ENCODE results near the gene FKBP4. TPM values are rescaled to one million over a fixed set of nuclear protein-coding genes. Genes with fewer than 3 reads are reported as not detected.

FKBP4 gene
- total RNA-seq, 1 experiment from 2014 or later = 118 TPM

DNA sequence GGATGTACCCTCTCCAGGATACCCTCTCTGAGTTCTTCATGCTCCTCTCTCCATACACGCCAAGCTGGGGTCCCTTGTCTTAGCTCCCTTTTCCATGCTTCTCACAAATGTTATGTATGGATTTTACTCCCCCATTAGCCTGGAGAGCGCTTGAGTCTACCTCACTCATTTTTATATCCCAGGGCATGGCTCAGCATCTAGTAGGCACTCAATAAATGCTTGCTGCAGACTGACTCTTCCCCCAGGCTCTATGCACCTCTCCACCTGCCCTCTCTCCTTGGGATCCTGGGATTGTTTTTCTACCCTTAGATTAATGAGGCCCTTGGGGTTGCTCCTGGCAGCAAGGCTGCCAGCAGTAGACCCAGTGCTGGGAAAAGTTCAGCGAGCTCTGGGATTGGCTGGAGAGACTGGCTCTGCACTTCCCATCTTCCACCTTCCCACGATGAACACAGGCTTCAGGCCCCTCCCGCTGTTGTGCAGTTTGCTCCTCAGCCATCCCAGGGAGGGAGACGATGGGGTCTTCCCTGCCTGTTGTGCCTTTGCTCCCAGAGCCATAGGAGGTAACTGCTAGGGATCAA lies 37.9 kb downstream of the FKBP4 start:
- H3K27me3 Mint-ChIP-seq (ENCODE audit: insufficient read depth, unreplicated experiment) = peaks cover 5% of the 10 kb centered on the region
- peaks cover 17% of the 10 kb centered on the region for H3K36me3 Mint-ChIP-seq (ENCODE audit: insufficient read depth, unreplicated experiment)
- DNase-seq = no peak
- ChIA-PET POLR2A (no interaction called here), CTCF (interaction anchor here (1.7 kb wide), 1 partner anchor 13 kb away, joined by 10 read pairs; no protein-coding TSS in a partner anchor)
- H3K36me3 ChIP-seq (ENCODE audit: control insufficient read depth, insufficient read depth, low read length) = no peaks in the 10 kb centered on the region
- H3K27ac Mint-ChIP-seq (ENCODE audit: unreplicated experiment) = no peak overlapping the region
- no peaks in the 10 kb centered on the region for H3K9me3 ChIP-seq
- H3K4me3 Mint-ChIP-seq (ENCODE audit: unreplicated experiment) = no peak overlapping the region
- no peaks in the 10 kb centered on the region for H3K27me3 ChIP-seq (replicated peaks; ENCODE audit: control insufficient read depth, insufficient read depth, low read length)
- BruUV-seq (replicated peaks) = no TSS peak
- H3K4me3 ChIP-seq (ENCODE audit: low read depth, low read length) = no peak overlapping the region
- no peaks in the 10 kb centered on the region for H3K4me1 ChIP-seq
- intact Hi-C loops (cut with micrococcal nuclease; ENCODE audit: unreplicated experiment) = no loop called here
- TF ChIP-seq, protein P1, sequence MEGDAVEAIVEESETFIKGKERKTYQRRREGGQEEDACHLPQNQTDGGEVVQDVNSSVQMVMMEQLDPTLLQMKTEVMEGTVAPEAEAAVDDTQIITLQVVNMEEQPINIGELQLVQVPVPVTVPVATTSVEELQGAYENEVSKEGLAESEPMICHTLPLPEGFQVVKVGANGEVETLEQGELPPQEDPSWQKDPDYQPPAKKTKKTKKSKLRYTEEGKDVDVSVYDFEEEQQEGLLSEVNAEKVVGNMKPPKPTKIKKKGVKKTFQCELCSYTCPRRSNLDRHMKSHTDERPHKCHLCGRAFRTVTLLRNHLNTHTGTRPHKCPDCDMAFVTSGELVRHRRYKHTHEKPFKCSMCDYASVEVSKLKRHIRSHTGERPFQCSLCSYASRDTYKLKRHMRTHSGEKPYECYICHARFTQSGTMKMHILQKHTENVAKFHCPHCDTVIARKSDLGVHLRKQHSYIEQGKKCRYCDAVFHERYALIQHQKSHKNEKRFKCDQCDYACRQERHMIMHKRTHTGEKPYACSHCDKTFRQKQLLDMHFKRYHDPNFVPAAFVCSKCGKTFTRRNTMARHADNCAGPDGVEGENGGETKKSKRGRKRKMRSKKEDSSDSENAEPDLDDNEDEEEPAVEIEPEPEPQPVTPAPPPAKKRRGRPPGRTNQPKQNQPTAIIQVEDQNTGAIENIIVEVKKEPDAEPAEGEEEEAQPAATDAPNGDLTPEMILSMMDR (IDR thresholded peaks at IDR 0.05; ENCODE audit: insufficient read depth in 1 of 2, low read depth in 1 of 2, low read length in 1 of 2, severe bottlenecking in 1 of 2, unreplicated experiment in 1 of 2) = no peak
- H3K4me1 Mint-ChIP-seq (ENCODE audit: low read depth, unreplicated experiment) = no peaks in the 10 kb centered on the region
- H3K9me3 Mint-ChIP-seq (ENCODE audit: unreplicated experiment) = no peaks in the 10 kb centered on the region

DNA sequence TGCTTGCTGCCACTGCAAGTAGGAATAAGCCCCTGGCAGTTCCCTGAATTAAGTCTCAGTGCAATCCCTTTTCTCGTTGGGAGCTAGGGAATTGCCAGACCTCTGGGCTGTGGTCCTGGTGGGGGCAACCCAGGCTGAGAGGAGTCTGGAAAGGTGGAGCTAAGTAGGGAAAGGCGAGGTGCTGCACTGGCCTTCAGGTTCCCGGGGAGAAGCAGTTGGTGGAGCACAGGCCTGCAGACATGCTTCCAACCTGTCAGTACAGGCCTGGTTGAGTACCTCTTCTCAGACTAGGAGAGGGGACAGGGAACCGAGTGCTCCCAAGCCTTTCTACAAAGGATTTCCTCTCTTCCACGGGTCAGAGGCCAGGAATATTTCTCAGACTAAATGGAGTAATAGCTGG lies 38.6 kb downstream of the FKBP4 start:
- intact Hi-C loops (cut with micrococcal nuclease; ENCODE audit: unreplicated experiment) = no loop called here
- Mint-ChIP-seq H3K4me3 (ENCODE audit: unreplicated experiment) (no peak overlapping the region), H3K27ac (ENCODE audit: unreplicated experiment) (no peak overlapping the region), H3K9me3 (ENCODE audit: unreplicated experiment) (no peaks in the 10 kb centered on the region), H3K27me3 (ENCODE audit: insufficient read depth, unreplicated experiment) (peaks cover 5% of the 10 kb centered on the region), H3K36me3 (ENCODE audit: insufficient read depth, unreplicated experiment) (peaks cover 13% of the 10 kb centered on the region), H3K4me1 (ENCODE audit: low read depth, unreplicated experiment) (no peaks in the 10 kb centered on the region)
- no peak for DNase-seq
- H3K4me3 ChIP-seq (ENCODE audit: low read depth, low read length) = no peak overlapping the region
- H3K36me3 ChIP-seq (ENCODE audit: control insufficient read depth, insufficient read depth, low read length) = no peaks in the 10 kb centered on the region
- ChIA-PET POLR2A (interaction anchor here (0.6 to 1.2 kb wide), 2 partner anchors 21 to 121 kb away, joined by 5 to 13 read pairs; no protein-coding TSS in a partner anchor), CTCF (interaction anchor here (0.8 to 1.7 kb wide), 2 partner anchors 12 to 52 kb away, joined by 3 to 10 read pairs; no protein-coding TSS in a partner anchor)
- BruUV-seq (replicated peaks) = no TSS peak
- H3K27me3 ChIP-seq (replicated peaks; ENCODE audit: control insufficient read depth, insufficient read depth, low read length) = no peaks in the 10 kb centered on the region
- H3K9me3 ChIP-seq = no peaks in the 10 kb centered on the region
- TF ChIP-seq, protein P1 (IDR thresholded peaks at IDR 0.05; ENCODE audit: insufficient read depth in 1 of 2, low read depth in 1 of 2, low read length in 1 of 2, severe bottlenecking in 1 of 2, unreplicated experiment in 1 of 2) = no peak
- H3K4me1 ChIP-seq = no peaks in the 10 kb centered on the region

DNA sequence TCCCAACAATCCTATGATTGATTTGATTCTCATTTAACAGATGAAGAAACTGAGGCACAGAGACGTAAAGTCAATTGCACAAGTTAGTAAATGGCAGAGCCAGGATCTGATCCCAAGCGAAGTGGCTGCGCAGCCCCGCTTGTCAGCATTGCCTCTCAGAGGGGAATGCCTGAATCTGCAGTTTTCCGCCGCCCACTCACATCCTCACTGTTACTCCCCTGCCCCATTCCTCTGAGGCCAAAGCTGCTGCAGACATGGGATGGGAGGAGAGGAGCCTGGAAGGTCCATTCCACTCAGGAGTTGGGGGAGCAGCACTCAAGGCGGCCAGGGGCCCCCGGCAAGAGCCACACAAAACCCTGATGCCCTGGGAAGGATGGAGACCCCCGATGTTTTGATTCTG lies 39.0 kb downstream of the FKBP4 start:
- Histone ChIP-seq H3K36me3 (ENCODE audit: control insufficient read depth, insufficient read depth, low read length) (no peaks in the 10 kb centered on the region), H3K4me1 (no peaks in the 10 kb centered on the region), H3K4me3 (ENCODE audit: low read depth, low read length) (no peak overlapping the region), H3K27me3 (replicated peaks; ENCODE audit: control insufficient read depth, insufficient read depth, low read length) (no peaks in the 10 kb centered on the region), H3K9me3 (no peaks in the 10 kb centered on the region)
- TF ChIP-seq, protein P1 (IDR thresholded peaks at IDR 0.05; ENCODE audit: insufficient read depth in 1 of 2, low read depth in 1 of 2, low read length in 1 of 2, severe bottlenecking in 1 of 2, unreplicated experiment in 1 of 2) = no peak
- CTCF ChIA-PET = interaction anchor here (0.8 to 1.7 kb wide), 2 partner anchors 12 to 52 kb away, joined by 3 to 10 read pairs; no protein-coding TSS in a partner anchor
- H3K4me3 Mint-ChIP-seq (ENCODE audit: unreplicated experiment) = no peak overlapping the region
- no peak overlapping the region for H3K27ac Mint-ChIP-seq (ENCODE audit: unreplicated experiment)
- intact Hi-C loops (cut with micrococcal nuclease; ENCODE audit: unreplicated experiment) = no loop called here
- no peaks in the 10 kb centered on the region for H3K4me1 Mint-ChIP-seq (ENCODE audit: low read depth, unreplicated experiment)
- BruUV-seq (replicated peaks) = no TSS peak
- no peak for DNase-seq
- peaks cover 10% of the 10 kb centered on the region for H3K36me3 Mint-ChIP-seq (ENCODE audit: insufficient read depth, unreplicated experiment)
- H3K27me3 Mint-ChIP-seq (ENCODE audit: insufficient read depth, unreplicated experiment) = peaks cover 5% of the 10 kb centered on the region
- POLR2A ChIA-PET = interaction anchor here (0.6 to 1.2 kb wide), 2 partner anchors 20 to 120 kb away, joined by 5 to 13 read pairs; no protein-coding TSS in a partner anchor
- H3K9me3 Mint-ChIP-seq (ENCODE audit: unreplicated experiment) = no peaks in the 10 kb centered on the region
